Posterior cingulate gyrus (tissue), 11 donors: ENCODE measurements around the gene ATIC.
A peak's percentile ranks its signal among the peaks of the same experiment; 100 is the strongest.

Experiments
- DNase-seq, 10 donors: peaks; one replicate each; pipeline versions ENCODE4 v3.0.0 to v3.0.0-alpha.2; 2020 to 2021; ENCODE audit warnings: mixed read lengths in 3 of 10
- intact Hi-C: fragments of 100-400 bp; cut with DNase I; formaldehyde crosslinking; loops from one replicate; pipeline ENCODE4 v1.15.1; 2023

ATIC gene

DNA sequence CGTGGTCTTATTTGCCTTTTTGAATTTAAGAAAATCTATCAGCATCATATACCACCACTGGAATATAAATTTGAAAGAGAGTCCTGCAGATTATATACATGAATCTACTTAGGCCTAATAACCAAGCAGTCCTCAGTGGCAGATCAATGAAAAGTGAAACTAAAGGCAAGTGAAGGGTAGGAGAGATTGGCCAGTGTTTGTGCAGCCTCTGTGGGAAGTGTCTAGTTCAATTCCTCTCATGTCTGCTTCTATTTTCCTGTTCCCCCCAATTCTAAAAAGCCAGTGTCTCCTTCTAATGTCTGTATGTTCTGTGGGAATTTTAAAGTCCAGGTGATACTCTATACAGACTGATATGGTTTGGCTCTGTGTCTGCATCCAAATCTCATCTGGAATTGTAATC, 62.1 kb downstream of the ATIC start:
- DNase-seq: no peak
- intact Hi-C loops: no loop called here

- intact Hi-C loops: no loop called here
- DNase-seq: no peak
These were observed 63.0 kb downstream of the ATIC start for GRCh38 chr2:215374642-215375466.

DNA sequence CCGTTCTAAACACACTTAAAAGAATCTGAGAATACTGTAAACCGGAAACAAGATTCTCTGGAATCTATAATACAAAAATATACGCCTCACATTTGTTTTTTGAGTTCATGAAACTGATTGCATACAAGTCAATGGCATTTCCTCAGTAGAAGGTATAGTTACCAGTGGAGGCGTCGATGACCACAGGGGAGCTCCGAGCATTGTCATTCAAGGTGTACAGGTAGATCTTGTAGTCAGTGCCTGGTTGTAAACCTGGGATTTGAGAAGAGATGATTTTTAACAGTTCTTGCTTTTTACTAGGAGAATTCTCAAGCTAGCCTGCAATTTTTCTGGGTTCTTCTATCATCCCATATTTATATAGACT, 63.6 kb downstream of the ATIC start:
- no peak for DNase-seq
- intact Hi-C loops: no loop called here

GRCh38 chr2:215376103-215376780, 64.4 kb downstream of the ATIC start:
- intact Hi-C loops: no loop called here
- DNase-seq: no peak

- DNase-seq: no peak
These were observed 65.4 kb downstream of the ATIC start for GRCh38 chr2:215377283-215377682.

DNA sequence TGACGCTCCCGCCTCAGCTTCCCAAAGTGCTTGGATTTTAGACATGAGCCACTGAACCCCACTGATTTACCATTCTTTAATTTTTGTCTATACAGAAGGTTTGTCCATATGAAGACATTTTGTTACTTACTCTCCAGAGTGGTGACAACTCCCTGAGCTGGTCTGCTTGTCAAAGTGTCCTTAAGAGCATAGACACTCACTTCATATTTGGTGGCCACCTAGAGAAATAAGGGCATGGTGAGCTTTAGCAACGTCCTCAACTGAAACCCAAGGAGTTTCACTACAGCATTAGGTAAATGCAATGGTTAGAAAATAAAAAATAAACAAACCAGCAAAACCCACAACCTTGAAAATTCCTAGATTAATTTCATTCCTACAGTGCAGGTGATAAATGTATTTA, 66.2 kb downstream of the ATIC start:
- DNase-seq: no peak
- intact Hi-C loops: no loop called here

More at GRCh38 chr2:215377283-215377682, 65.4 kb downstream of the ATIC start:
- intact Hi-C loops: no loop called here

GRCh38 chr2:215379039-215379438, 67.2 kb downstream of the ATIC start:
- intact Hi-C loops: no loop called here
- DNase-seq: no peak

GRCh38 chr2:215379948-215380347, 68.1 kb downstream of the ATIC start:
- intact Hi-C loops: no loop called here
- DNase-seq: no peak

GRCh38 chr2:215380699-215381098, 68.8 kb downstream of the ATIC start:
- DNase-seq: peak in 1 of 10 donors; percentile 52
- intact Hi-C loops: no loop called here

DNA sequence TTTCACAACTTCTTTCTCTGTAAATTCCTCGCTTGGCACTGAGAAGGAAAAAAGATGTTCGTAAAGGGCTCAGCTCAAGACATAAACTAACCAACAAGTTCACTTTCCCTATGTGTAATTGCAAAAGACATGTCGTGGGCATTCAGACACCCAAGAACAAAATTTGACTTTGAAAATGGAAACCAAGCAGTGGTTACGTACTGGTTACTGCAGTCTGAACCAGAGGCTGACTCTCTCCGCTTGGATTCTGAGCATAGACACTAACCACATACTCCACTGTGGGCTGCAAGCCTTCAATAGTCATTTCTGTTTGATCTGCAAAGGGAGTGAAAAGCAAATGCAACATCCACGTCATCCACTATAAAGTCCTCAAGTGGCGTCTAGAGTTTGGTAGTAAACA, 70.2 kb downstream of the ATIC start:
- intact Hi-C loops: no loop called here
- no peak for DNase-seq

GRCh38 chr2:215382480-215382879, 70.6 kb downstream of the ATIC start:
- no peak for DNase-seq
- intact Hi-C loops: no loop called here

GRCh38 chr2:215383652-215384279, 71.9 kb downstream of the ATIC start:
- intact Hi-C loops: no loop called here
- DNase-seq: no peak

DNA sequence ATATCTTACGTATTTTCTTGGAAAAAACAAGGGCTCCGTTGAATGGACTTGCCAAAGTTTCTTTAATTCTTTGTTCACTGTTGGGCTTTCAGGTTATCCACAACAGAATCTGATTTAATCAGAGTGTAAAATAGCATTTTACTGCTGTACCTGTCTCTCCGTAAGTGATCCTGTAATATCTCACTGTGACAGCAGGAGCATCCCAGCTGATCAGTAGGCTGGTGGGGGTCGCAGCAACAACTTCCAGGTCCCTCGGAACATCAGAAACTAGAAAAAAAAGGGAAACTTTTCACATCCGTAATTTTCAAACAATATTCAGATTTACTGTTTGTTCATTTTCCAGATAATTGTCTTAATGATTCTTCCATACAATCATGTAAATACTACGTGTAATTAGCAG, 72.9 kb downstream of the ATIC start:
- intact Hi-C loops: no loop called here
- no peak for DNase-seq

DNA sequence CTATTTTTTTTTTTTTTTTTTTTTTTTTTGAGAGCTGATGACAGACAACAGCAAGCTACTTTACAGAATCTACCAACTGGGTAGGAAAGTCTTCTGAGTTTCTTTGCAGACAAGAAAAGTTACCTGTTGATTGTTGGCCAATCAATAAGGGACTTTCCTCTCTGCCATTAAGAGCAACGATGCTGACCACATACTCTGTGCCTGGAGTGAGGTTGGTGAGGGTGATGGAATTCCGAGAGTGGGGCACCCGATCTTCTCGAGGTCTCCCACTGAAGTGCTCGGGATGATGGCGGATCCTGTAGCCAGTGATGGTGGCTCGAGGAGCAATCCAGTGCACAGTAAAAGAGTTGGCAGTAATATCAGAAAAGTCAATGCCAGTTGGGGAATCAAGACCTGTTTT, 74.7 kb downstream of the ATIC start:
- no peak for DNase-seq
- intact Hi-C loops: no loop called here

- no peak for DNase-seq
These were observed 76.3 kb downstream of the ATIC start for GRCh38 chr2:215388002-215388728.

GRCh38 chr2:215390550-215390913, 78.7 kb downstream of the ATIC start:
- intact Hi-C loops: no loop called here
- no peak for DNase-seq

More at GRCh38 chr2:215388002-215388728, 76.3 kb downstream of the ATIC start:
- intact Hi-C loops: no loop called here

DNA sequence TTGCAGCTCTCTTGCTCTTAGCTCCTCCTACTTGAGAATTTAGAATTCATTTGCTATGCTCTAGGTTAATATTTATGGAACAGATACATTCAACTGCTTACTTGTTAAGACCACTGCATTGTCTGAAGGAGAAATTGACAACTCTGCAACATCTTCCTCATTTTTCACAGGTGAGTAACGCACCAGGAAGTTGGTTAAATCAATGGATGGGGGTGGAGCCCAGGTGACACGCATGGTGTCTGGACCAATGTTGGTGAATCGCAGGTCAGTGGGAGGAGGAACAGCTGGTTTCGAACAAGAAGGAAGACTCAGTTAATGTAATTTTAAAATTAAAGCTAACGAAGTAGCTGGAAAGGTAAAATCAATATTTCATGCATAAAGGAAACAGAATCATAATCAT, 79.7 kb downstream of the ATIC start:
- intact Hi-C loops: no loop called here
- no peak for DNase-seq

GRCh38 chr2:215392164-215392563, 80.3 kb downstream of the ATIC start:
- no peak for DNase-seq
- intact Hi-C loops: no loop called here

- no peak for DNase-seq
These were observed 80.9 kb downstream of the ATIC start for GRCh38 chr2:215392687-215393270.

GRCh38 chr2:215394102-215394805, 82.4 kb downstream of the ATIC start:
- no peak for DNase-seq
- intact Hi-C loops: no loop called here

More at GRCh38 chr2:215392687-215393270, 80.9 kb downstream of the ATIC start:
- intact Hi-C loops: no loop called here
